Esophagus squamous epithelium (tissue), 5 donors: ENCODE results near the gene ZNHIT2. TPM values are rescaled to one million over a fixed set of nuclear protein-coding genes. Genes with fewer than 3 reads are reported as not detected.

Experiments used
- DNase-seq: peaks from one replicate; lab custom pipeline; 2025; lab: John Stamatoyannopoulos, UW
- H3K27ac ChIP-seq, 4 donors: fragments of 200-600 bp; sonication (generic); one replicate each; pipeline ENCODE4 v1.5.1; 2016 to 2019; ENCODE audit warnings: mild to moderate bottlenecking in 1 of 4
- H3K27me3 ChIP-seq, 4 donors: fragments of 200-600 bp; sonication (generic); 1 replicate in 3 of 4; 2 replicates in 1 of 4; pipeline versions ENCODE4 v1.5.1 to v1.6.0; 2017 to 2021; ENCODE audit warnings: antibody characterized with exemption in 1 of 4
- H3K36me3 ChIP-seq, 3 donors: fragments of 200-600 bp; sonication (generic); one replicate each; pipeline ENCODE4 v1.5.1; 2016 to 2019
- H3K4me1 ChIP-seq, 3 donors: fragments of 200-600 bp; sonication (generic); one replicate each; pipeline ENCODE4 v1.5.1; 2017 to 2019
- H3K4me3 ChIP-seq, 4 donors: fragments of 200-600 bp; sonication (generic); 1 replicate in 3 of 4; 2 replicates in 1 of 4; pipeline ENCODE4 v1.5.1; 2016 to 2019; ENCODE audit warnings: mild to moderate bottlenecking in 2 of 4, moderate library complexity in 1 of 4
- H3K9me3 ChIP-seq, 3 donors: fragments of 200-600 bp; sonication (generic); one replicate each; pipeline ENCODE4 v1.5.1; 2016 to 2019
- CTCF ChIP-seq, 6 experiments: fragments of 450-650 bp in 4 of 6; fragments of 200-600 bp in 2 of 6; sonication (generic) in 2 of 6; IDR thresholded peaks; one replicate each; pipeline ENCODE4 v1.5.1; 2016 to 2019; ENCODE audit warnings: antibody characterized with exemption in 6 of 6, mild to moderate bottlenecking in 4 of 6, moderate library complexity in 4 of 6
- POLR2A ChIP-seq, 4 donors: fragments of 450-650 bp; IDR thresholded peaks; one replicate each; pipeline ENCODE4 v1.6.1; 2017; ENCODE audit warnings: antibody characterized with exemption in 4 of 4, mild to moderate bottlenecking in 4 of 4, moderate library complexity in 3 of 4
- WGBS, 2 donors: methylation state at CpG; one replicate each; pipeline ENCODE4 v1.1.5; 2018; 5-methylcytosine and 5-hydroxymethylcytosine counted together
- intact Hi-C: fragments of 100-400 bp; cut with DNase I; formaldehyde crosslinking; loops from one replicate; pipeline ENCODE4 v1.15.0; 2022
- total RNA-seq, 4 donors: library from RNA; depleted of rRNA; stranded (reverse); fragments of >200 nt; gene quantifications; one replicate each; pipeline ENCODE4 v1.1.0, GENCODE V29; 2016
- donor health status: DM: yes; HTN: yes; CAD: no.

ZNHIT2 gene
- total RNA-seq, 4 donors from 2014 or later, result 12.4 to 17.0 (median 16.5) TPM

- no peak for TF ChIP-seq CTCF (IDR thresholded peaks at IDR 0.05)
- no peak for TF ChIP-seq POLR2A (IDR thresholded peaks at IDR 0.05)
- no peak overlapping the region for H3K4me3 ChIP-seq
- H3K9me3 ChIP-seq, result no peaks in the 10 kb centered on the region
- DNase-seq, result no peak
- no peaks in the 10 kb centered on the region for H3K27me3 ChIP-seq
- intact Hi-C loops, result loop anchor here (10.0 kb wide), 1 partner anchor 49 kb away; the partner anchor contains the start of gene SPDYC
- H3K4me1 ChIP-seq, result peaks cover 9 to 43% (median 17%) of the 10 kb centered on the region in 3 donors
- peaks cover 41 to 77% (median 64%) of the 10 kb centered on the region in 3 donors for H3K36me3 ChIP-seq
- WGBS, 2 donors, result 80 to 90% methylated on average over 1 to 6 of the region's 12 CpGs
- H3K27ac ChIP-seq, result no peak overlapping the region
These were observed 7.9 kb upstream of the ZNHIT2 start for GRCh38 chr11:65125197-65126056.

GRCh38 chr11:65124480-65125196 lies 7.1 kb upstream of the ZNHIT2 start:
- H3K27ac ChIP-seq, result no peak overlapping the region
- H3K9me3 ChIP-seq, result no peaks in the 10 kb centered on the region
- TF ChIP-seq CTCF (IDR thresholded peaks at IDR 0.05) (no peak), POLR2A (IDR thresholded peaks at IDR 0.05) (no peak)
- H3K4me1 ChIP-seq, result peaks cover 10 to 51% (median 17%) of the 10 kb centered on the region in 3 donors
- no peak overlapping the region for H3K4me3 ChIP-seq
- no peak for DNase-seq
- intact Hi-C loops, result loop anchor here (10.0 kb wide), 1 partner anchor 50 kb away; the partner anchor contains the start of gene SPDYC
- WGBS, 2 donors, result 80 to 84% methylated on average over 2 to 4 of the region's 5 CpGs
- H3K36me3 ChIP-seq, result peaks cover 37 to 77% (median 64%) of the 10 kb centered on the region in 3 donors
- no peaks in the 10 kb centered on the region for H3K27me3 ChIP-seq

GRCh38 chr11:65121865-65122696 lies 4.6 kb upstream of the ZNHIT2 start, which contains the start of the genes FAU and MRPL49:
Gene FAU, minus strand, starts transcription at chr11:65122134. Its CDS starts 321 bp downstream, at chr11:65121813.
Gene MRPL49, plus strand, starts transcription at chr11:65122321. Its CDS starts 26 bp downstream, at chr11:65122347.
- Histone ChIP-seq H3K9me3 (no peaks in the 10 kb centered on the region), H3K4me3 (peak within 1 kb of the TSS; percentile 68 to 90 (median 84)), H3K27ac (peak within 1 kb of the TSS; percentile 96 to 98 (median 97)), H3K36me3 (peaks cover 19 to 70% (median 40%) of the 10 kb centered on the region in 3 donors), H3K27me3 (no peaks in the 10 kb centered on the region), H3K4me1 (peaks cover 10 to 62% (median 18%) of the 10 kb centered on the region in 3 donors)
- peak; percentile 95 for DNase-seq
- peak in 2 of 6 experiments; percentile 9 to 54 for TF ChIP-seq CTCF (IDR thresholded peaks at IDR 0.05)
- peak in 3 of 4 donors; percentile 88 to 94 (median 89) for TF ChIP-seq POLR2A (IDR thresholded peaks at IDR 0.05)
- WGBS, 2 donors, result 0 to 1% methylated on average over 7 to 32 of the region's 64 CpGs
- intact Hi-C loops, result loop anchor here (10.0 kb wide), 1 partner anchor 53 kb away; the partner anchor contains the start of gene SPDYC

GRCh38 chr11:65121447-65121864 lies 4.0 kb upstream of the ZNHIT2 start:
- no peak for DNase-seq
- peak overlapping the region; percentile 68 to 90 (median 84) for H3K4me3 ChIP-seq
- peaks cover 15 to 63% (median 36%) of the 10 kb centered on the region in 3 donors for H3K36me3 ChIP-seq
- no peaks in the 10 kb centered on the region for H3K27me3 ChIP-seq
- intact Hi-C loops, result loop anchor here (10.0 kb wide), 1 partner anchor 53 kb away; the partner anchor contains the start of gene SPDYC
- no peaks in the 10 kb centered on the region for H3K9me3 ChIP-seq
- H3K27ac ChIP-seq, result peak overlapping the region; percentile 96 to 98 (median 97)
- TF ChIP-seq CTCF (IDR thresholded peaks at IDR 0.05) (no peak), POLR2A (IDR thresholded peaks at IDR 0.05) (no peak)
- WGBS, 2 donors, result 1 to 4% methylated on average over 18 to 19 of the region's 22 CpGs
- H3K4me1 ChIP-seq, result peaks cover 15 to 69% (median 24%) of the 10 kb centered on the region in 3 donors
